AML-193 (cell line): ENCODE measurements around the gene PTGDR2.

Experiments used
- DNase-seq, 2 experiments: peaks; one replicate each; lab custom pipeline; 2025; lab: John Stamatoyannopoulos, UW

Gene PTGDR2

DNA sequence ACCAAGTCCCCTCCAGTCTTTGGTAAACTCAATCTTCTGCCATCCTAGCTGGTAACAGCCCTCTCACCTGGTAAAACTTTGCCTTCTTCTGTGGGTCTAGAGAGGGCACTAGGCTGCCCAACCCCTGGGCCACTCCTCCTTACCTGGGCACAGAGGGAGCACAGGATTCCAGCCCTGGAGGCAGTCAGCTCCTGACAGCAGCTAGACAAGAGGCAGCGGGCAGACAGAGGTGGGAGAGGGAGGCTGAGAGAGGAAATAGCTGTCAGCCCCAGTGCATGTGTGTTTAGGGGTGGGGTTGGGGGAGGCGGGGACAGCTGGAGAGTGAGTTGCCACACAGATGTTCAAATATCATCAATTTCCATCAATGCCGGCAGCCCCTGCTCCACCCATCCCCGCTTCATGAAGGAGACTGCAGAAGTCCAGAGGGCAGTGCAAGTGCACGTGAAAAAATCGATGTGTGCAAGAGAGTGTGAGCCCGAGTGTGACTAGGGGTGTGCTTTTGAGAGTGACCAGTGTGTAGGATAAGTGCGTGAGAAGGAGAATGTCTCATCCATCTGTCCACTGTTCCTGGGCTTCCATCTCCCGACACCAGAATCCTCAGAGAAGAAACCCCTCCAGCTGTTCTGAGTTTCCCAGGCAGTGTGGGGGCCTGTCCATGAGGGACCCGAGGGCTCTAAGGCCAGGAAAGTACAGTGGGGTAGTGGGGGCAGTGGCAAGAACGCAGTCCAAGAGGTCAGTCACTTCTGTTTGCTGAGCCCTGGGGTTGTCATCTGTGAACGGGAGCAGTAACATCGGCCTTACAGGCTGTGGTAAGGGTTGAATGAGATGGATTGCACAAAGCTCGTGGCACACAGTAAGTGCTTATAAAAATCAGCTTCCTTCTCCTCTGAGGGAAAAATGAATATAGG, at the start of gene PTGDR2:
Gene PTGDR2, minus strand, starts transcription at position 225 of the 908 bp plus-strand sequence. CDS start 2,228 bp downstream, outside the sequence.
- DNase-seq = no peak

DNA sequence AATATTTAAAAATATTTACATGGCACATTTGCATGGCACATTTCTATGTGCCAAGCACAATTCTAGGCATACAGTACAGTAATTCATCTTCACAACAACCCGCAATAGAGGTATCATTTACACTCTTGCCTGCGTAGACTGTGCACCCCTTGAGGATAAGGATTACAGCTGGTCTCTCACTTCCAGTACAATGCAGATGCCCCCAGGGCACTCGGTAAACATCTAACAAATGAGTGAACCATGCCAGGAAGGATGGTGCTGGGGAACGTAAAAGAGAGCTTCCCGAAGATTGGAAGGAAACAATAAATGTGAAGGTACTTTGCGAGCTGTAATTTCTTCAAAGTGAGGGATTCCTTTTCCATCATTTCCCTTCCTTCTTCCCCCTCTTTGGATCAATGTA, 49.3 kb upstream of the PTGDR2 start:
- DNase-seq = no peak

DNA sequence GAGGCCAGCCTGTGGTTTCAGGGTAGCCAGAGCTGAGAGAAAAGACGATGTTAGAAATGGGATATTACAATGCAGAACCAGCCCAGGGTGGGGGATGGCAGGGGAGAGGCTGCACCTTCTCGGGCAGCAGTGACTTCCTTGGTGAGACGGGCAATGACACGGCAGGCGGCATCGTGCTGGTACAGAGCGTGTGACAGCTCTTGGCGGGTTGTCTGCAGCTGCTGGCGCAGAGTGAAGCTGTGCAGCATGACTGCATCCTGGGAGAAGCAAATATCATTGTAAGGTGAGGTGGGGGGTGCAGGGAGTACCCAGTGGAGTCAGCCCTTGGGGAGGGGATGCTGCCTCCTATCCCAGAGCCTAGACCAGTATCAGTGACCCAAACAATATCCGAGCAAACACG, 46.9 kb upstream of the PTGDR2 start:
- no peak for DNase-seq

DNA sequence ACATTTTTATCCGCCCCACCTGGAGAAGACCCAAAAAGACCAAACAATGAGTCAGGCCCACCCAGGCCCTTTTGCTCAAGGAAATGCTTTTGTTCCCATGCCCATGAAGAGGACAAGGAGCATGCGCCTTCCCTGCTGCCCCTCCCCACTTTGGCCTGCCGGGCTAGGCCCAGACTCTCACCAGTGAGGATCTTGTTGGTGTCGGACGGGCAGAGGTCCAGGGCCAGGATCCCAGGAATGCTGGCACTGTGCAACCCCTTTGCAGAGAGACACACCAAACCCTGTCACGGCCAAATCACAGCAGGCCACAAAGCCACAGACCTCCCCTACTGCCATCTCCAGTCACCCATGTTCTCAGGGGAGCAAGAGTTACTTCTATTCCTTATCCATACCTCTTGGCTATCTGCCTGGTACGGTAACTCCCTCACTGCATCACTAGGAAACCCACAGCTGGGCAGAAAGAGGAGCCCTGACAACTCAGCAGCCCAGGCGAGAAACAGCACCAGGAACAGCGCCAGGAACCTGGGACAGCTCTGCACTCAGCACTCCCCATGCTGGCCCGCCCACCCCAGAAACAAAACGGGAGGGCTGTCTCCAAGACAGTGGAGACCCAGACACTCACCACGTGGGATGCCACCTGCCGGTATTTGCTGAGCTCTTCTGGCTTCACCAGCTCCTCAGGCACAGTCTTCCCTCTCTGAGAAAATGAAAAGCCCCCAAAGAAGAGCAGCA, 45.1 kb upstream of the PTGDR2 start:
- no peak for DNase-seq

DNA sequence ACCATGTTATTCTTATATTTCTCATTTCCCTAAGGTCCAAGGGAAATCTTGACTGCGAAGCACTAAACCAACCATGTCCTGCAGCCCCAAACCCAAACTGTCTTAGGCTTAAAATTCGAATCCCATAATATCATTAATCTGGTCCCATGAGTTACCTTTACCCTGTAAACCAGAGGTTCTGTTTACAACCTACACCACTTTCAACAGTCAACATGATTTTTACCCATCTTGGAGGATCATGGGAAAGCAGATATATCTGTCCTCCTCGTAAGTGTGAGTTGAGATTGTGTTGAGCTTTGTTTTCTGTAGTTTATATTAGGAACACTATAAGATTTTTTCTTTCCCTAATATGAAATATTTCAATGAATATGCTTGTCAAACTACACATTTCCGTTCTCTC, 44.2 kb upstream of the PTGDR2 start:
- DNase-seq = no peak

DNA sequence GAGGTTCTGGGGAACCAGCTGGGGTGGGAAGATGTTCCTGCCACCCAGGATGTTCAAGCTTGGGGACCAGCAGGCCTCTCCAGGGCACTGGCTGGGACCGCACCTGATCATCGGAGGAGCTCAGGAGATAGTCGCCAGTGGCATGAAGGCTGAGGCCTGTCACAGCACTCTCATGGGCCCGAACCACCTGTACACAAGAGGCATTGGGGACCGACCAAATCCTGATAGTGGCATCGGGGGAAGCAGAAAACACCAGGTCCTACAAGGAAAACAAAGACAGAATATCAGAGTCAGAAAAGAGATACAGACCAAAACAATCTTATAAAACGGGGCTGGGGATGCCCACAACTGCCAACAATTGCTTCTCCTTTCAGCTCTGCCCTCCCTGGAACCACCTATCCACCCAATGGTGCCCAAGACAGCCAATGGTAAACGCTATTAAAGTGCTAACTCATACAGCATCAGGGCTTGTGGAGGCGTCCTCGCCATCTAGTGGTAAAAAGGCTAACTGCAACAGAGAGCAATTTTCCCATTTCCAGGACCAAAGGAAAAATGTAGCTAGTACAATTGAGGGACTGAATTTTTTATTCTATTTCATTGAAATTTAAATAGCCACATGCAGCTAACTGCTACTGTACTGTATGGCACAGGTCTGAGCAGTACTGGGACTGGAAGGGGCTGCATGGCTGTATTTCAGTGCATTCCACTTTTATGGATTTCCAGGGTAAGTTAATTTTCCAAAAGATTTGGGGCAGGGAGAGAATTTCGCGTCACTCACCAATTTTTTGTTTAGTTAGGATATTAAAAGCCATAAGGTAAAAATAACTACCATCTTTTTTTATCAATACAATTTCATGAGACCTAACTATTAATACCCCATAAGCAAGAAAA, 43.5 kb upstream of the PTGDR2 start:
- DNase-seq = peak; percentile 45 to 64

DNA sequence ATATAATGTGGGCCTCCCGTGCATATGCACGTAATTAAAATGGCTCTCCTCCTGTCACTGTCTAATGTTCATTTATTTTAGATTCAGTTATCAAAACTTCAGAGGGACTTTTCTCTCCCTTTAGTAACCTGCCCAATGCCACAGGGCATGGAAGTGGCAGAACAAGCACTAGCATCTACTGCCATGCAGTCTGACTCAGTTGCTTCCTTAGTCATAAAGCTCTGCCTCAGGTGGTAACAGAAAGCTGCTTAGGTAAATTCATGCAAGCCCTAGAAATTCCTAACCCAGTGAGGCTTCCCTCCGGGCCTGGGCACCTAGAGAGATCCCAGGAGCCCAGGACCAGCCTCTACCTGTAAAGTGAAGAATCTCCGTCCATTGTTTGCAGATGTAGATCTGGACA, 41.7 kb upstream of the PTGDR2 start:
- no peak for DNase-seq

DNA sequence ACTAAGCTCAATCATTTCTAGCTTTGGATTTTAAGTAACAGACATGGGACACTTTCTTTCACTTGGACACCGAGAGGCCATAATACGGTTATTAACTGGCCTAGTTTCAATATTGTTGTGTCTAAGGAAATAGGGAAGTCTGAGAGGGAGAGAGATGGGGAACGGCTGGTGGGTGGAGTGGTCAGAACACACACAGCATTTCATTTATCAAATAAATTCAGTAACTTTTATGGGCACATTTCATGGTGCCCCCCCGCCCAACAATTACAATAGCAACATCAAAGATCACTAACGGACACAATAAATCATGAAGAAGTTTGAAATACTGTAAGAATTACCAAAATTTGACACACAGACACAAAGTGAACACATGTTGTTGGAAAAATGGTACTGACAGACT, 39.9 kb upstream of the PTGDR2 start:
- DNase-seq = no peak

DNA sequence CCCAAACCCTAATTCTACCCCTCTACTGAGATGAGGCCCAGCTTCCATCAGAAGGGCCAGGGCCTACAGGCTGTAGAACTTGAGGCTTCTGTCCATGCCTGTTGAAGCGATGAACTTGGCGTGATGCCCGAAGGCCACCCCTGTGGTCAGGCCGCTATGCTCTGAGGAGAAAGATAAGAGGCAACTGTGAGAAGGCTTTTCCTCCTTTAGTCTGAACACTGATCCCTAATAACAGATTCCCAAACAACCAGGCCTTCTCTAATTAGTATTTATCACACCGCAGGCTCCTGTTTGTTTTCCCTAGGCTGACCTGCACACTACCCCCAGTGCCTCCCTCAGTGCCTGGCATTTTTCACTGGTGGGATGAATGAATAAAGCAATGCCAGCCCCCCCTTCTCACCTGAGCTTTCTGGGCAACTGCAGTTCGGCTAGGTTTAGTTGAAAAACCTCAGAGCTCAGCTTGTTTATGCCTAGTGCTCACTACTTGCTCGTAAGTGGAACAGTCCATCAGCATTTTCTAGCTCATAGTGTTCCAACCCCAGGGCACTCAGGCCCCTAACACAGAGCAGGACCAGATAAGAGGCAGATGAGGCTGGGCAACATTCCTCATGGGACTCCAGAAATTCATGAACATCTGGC, 35.5 kb upstream of the PTGDR2 start:
- DNase-seq = no peak

DNA sequence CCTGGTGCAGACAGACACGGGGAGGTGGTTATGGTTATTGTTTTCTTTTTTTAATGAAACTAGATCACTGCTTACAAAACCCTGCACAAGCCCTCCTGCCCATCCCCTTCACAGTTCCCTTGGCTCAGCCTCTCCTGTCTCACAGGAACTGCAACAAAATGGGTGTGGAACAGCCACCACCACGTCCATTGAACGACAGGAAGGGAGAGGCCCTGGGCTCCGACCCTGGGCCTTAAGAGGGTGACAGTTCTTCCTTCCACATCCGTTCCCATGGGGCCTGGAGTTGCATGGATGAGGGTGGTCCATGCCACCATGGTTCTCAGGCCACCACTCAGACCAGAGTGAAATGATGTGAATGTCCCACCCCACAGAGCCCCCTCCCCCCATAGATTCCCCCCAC, 34.9 kb upstream of the PTGDR2 start:
- DNase-seq = no peak

DNA sequence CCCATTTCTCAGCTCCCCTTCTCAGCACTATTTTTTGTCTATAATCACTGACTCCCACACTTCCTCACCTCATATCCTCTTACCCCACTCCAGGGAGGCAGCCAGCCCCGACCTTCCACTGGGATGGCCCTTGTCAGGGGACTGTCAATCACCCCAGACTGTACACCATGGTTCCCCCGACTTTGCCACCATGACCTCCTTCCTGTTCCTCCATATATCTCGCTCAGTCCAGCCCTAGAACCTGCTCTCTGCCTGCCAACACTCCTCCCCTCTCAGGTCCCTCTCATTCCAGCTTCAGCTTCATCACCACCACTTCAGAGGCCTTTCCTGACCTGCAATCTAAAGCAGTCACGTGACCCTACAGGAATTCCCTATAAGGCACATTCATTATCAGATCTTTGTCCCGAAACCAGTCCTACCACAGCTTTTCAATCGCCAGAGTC, 34.1 kb upstream of the PTGDR2 start:
- DNase-seq = no peak

DNA sequence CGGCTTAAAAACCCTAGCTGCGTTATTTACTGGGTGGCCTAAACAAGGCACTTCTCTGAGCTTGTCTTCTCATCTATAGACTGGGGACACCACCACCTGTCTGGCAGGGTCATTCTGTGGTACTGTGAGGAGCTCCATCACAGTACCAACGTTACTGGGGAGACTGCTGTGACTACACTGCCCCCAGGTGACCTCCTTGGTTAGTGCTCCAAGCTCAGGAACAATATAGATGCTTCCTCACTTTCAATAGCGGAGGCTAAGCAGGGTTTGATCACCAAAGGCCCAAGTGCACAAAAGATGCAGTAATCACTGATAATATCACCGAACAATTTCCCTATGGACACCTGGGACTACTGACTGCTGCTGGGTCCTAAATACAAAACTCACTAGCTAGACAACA, 31.8 kb upstream of the PTGDR2 start:
- peak; percentile 19 to 36 for DNase-seq

DNA sequence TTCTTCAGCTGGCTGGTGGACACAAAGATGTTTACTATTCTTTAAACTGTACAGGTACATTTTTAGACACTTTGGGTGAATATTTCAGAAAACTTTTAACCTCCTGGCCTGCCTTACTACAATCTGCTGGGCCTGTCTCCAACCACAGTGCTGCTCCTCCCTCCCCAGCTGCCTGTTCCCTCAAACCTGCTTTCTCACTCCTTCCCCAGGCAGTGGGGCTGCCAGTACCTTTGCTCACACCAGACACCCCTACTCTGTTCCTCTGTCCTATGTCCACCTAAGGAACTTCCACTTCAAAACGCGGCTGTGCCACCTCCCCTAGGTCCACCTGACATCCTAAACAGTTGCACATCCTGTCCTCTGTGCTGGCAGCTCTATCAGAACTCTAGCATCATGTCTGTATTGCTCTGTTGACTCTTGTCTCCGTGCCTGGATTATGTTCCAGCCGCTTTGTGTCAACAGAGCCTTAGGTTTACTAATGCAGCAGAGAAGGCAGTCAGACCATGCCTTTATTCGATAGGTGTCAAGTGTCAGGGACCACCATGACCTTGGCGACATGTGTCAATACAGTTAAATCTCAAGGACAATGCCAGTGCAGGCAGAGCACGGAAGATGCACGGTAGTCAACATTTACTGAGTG, 25.0 kb upstream of the PTGDR2 start:
- DNase-seq = no peak

DNA sequence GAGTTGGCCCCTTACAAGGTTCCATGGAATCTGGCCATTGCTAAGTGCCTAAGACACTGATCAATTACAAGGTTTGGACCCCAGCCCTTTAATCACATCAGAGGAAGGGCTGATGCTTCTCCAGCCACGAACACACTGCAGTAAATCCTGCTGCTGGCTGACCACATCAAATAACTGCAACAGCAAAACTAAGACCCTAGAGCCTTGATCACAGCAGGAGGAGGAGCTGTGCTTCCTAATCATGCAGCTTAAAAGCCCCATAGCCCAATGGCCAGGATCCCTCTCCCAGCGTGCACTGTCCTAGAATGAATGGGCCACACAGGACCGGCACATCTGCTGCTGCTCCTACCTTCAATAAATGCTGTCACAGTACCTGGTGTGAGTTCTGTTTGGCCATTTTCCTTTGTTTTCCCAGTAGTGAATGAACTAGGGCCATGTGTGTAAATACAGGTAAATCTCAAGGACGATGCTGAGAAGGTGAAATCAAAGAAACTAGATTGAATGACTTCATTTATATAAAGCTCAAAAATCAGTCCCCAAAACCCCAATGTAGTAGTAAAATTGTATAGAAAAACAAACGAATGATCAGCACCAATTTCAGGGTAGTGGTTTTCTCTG, 24.3 kb upstream of the PTGDR2 start:
- no peak for DNase-seq

DNA sequence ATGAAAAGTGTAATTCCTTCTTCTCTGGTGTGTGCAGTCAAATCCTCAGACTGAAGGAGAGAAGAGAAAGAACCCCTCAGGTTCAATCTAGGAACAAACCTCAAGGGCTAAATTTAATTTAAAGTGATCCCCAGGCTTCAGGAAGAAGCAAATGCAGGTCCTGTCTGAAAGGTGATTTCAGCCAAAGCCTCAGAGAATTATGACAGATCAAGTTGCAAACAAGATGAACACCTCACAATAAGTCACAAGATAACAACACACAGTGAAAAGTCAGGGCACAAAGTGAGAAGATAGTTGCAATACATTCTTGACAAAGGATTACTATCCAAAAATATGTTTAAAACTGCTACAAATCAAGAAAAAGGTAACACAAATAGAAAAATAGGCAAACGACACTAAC, 23.4 kb upstream of the PTGDR2 start:
- no peak for DNase-seq

DNA sequence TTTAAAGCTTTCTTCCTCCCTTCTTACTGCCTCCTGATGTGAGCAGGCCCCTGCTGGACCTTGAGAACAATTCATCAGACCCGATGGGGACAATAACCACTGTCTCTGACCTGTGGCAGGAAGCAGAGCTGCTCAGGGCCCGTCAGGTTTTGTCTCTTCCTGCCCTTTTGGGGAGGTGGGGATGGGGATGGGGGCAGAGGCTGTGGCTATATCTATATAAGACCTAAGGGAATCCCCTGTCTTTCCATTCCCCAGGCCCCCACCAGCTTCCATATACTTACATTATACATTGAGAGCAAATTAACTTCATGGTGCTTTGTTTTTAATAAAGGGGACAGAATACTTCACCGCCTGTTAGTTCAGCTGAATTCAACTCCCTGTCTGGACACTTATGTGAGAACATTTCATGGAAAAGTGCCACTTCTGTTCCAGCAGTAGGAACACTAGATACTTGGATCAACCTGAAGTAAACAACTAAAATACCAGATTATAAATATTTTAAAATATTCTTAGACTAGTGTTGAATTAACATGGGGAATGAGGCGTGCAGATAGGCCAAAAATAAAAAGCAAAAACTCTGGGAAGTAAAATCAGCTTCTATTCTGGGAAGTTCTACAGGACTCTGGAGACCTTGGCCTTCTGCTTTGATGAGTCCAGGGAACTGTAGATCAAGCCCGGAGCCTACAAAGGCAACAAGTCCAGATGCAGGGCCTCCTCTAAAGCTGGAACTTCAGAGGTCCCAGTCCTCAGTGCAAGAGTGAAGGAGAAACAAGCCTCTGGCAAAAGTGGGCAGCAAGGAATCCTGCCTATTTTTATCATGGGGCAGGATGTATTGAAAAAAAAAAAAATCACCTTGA, 22.7 kb upstream of the PTGDR2 start:
- DNase-seq = no peak

DNA sequence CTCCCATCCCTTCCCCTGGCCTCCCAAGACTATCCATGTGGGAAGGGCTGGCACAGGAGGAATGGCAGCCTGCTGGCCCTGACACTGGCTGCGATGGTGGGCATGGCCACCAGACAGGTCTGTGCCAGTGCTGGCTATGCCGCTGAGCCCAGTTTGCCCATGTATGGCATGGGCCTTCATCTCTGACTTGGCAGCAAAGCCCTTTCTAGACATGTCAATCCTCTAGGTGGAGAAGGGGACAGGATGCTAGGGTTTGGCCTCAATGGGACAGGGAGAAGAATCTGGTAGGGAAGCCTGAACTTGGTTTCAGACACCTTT, 20.4 kb upstream of the PTGDR2 start:
- no peak for DNase-seq

DNA sequence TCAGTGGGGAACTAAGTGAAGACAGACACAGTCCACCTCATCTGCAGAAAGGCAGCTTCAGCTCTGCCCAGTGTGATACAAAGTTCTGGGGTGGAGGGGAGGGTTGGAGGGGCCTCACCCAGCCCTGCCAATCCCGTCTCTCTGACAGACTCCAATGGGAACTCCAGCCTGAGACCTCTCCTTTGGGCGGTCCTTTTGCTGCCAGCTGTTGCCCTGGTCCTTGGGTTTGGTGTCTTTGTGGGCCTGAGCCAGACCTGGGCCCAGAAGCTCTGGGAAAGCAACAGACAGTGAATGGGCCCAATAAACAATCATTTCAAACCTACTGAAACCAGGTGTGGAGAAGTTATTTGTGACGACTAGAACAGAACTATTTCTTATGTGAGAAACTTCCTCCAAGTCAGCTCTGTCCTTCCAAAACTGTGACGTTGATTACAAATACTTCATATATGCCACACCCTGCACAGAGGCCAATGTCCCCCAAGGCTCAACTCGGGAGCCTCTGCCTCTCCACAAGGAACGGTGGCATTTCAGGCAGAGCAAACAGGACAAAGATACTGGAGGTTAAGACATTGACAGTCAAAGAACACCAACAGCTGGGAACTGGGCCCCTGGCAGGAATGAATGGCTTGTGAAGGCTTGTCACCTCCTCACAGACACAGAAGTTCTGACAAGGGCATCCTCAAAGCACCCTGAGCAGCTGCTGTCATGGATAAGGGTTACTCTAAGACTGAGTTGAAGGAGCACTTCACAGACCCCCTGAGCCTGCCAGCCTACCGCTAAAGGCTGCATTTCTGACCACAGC, 19.8 kb upstream of the PTGDR2 start:
- DNase-seq = no peak
